Peyer's patch (tissue), 4 donors: ENCODE data around the gene ISCA2.

ENCODE experiments used
- POLR2A ChIP-seq, 2 donors: fragments of 450-650 bp; IDR thresholded peaks; one replicate each; pipeline ENCODE4 v1.5.1; 2017; ENCODE audit warnings: antibody characterized with exemption in 2 of 2, mild to moderate bottlenecking in 2 of 2, moderate library complexity in 2 of 2
- TF ChIP-seq, protein P1 (sequence below), 6 experiments: fragments of 450-650 bp in 4 of 6; fragments of 200-600 bp in 2 of 6; sonication (generic) in 1 of 6; IDR thresholded peaks; one replicate each; pipeline ENCODE4 v1.5.1; 2017 to 2019; ENCODE audit warnings: antibody characterized with exemption in 6 of 6, mild to moderate bottlenecking in 3 of 6, moderate library complexity in 1 of 6

DNA sequence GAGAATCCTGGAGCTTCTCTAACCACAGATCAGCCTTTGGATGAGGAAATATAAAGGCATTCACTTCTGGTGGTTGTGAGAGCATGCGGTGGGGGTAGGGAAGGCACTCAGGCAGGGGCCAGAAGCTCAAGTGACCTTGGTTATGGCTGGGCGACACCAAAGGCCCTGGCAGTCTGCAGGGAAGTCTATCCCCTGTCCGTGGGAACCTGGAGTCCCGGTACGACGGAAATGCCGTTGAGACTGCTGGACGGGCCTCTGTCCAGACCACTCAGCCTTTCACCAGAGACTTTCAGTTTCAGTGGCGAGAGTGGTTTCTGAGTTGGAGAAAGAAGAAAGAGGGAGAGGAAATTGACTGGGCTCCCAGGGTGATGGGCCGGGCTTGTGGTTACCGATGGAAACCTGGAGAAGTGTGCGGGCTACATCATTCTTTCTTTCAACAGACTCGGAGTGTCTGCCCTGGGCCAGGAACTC, 20.9 kb downstream of the ISCA2 start:
- no peak for TF ChIP-seq POLR2A (IDR thresholded peaks at IDR 0.05)
- TF ChIP-seq, protein P1, sequence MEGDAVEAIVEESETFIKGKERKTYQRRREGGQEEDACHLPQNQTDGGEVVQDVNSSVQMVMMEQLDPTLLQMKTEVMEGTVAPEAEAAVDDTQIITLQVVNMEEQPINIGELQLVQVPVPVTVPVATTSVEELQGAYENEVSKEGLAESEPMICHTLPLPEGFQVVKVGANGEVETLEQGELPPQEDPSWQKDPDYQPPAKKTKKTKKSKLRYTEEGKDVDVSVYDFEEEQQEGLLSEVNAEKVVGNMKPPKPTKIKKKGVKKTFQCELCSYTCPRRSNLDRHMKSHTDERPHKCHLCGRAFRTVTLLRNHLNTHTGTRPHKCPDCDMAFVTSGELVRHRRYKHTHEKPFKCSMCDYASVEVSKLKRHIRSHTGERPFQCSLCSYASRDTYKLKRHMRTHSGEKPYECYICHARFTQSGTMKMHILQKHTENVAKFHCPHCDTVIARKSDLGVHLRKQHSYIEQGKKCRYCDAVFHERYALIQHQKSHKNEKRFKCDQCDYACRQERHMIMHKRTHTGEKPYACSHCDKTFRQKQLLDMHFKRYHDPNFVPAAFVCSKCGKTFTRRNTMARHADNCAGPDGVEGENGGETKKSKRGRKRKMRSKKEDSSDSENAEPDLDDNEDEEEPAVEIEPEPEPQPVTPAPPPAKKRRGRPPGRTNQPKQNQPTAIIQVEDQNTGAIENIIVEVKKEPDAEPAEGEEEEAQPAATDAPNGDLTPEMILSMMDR (IDR thresholded peaks at IDR 0.05), result no peak
